Smooth muscle cell of the brain vasculature (primary cell): ENCODE results near the gene LAMA3.

Experiments used
- DNase-seq: peaks from one replicate; pipeline ENCODE4 v3.0.0-alpha.2; 2012; ENCODE audit warnings: low read depth, low spot score

Gene LAMA3

DNA sequence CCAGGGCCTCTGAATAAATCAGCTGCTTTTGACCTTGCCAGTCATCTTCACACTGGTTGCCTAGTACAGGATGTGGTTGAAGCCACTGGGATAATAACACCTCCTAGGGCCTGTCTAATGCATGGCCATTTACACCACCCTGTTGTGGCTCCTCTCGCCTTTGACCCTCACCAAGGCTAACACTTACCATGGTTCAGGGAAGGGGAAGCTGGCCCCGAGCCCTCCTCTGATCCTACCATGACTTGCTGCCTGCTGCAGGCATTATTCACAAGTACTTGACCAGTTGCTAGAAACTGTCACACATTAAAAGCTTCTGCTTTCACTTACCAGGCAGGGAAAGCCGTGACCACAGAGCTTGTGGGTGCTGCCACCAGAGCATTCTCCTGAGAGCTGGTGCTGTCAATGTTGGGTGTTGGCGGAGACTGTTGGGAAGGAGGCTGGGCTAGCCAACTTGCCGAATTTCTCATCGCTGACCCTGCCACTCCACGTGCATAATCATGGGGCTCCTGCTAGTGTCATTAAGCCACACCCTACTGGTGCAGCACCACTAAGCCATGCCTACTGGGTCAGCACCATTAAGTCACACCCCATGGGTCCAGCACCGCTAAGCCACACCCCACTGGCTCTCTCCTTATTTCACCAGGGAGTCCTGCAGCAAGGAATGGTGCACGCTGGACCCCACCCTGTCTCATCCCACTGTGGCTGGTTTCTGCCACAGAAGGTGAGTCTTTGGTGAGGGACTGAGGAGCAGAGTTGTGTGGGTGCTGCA is 278.3 kb downstream of the LAMA3 start:
- DNase-seq: no peak

DNA sequence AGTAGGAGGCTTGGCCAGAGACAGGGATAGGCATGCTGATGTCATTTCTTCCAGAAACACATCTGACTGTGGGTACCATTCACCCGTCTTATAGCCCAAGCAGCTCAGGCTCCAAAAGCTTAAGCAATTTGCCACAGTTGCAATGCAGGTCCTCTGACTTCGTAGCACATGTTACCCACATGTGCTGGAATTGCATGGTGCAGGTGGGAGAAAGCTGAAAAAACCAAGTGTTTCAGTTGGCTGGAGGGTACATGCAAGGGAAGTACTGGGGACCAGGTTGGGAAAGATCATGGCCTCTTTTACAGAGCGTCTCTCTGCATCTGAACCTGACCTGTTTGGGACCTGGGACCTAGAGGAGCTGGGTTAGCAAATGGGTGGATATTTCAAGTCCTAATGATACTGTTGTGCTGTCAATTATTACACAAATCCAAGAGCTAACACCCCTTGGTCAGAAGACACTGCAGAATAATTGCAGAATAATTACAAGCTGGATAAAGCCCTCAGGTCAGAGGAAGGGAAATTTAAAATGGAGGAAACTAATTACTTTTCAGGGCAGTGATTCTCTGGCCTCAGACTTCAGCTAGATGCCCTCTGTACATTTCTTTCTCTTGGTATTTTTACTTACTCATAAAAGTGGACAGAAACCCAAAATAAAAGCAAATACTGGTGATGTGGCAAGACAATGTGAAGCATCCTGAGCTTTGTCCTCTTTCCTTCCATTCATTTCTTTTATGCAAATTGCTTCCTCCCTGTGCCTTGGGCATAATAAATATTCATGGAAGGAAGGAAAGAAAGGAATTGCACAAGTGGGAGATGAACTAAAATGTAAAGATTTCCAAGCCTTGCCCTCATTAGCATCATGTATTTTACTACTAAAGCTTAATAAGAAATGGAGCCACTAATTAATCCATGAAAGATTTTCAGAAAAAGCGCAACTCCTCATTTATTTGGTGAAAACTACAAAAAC is 279.7 kb downstream of the LAMA3 start:
- no peak for DNase-seq

DNA sequence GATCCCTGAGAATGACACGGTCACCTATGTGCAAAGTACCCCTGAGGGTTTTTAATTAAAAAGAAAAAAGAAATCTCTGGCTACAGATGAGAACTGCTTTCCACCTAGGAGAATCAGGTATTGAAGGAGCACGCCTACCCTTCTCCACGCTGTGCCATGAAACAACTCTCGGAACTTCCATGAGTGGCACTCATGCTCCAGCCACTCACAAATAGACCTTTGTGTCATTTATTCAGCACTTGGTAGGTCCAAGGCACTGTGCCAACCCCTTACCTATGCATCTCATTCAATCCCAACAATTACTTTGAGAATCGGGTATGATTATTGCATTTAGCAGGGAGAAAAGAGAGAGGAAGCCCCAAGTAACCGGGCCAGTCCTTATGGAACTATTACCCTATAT is 280.4 kb downstream of the LAMA3 start:
- DNase-seq: no peak

DNA sequence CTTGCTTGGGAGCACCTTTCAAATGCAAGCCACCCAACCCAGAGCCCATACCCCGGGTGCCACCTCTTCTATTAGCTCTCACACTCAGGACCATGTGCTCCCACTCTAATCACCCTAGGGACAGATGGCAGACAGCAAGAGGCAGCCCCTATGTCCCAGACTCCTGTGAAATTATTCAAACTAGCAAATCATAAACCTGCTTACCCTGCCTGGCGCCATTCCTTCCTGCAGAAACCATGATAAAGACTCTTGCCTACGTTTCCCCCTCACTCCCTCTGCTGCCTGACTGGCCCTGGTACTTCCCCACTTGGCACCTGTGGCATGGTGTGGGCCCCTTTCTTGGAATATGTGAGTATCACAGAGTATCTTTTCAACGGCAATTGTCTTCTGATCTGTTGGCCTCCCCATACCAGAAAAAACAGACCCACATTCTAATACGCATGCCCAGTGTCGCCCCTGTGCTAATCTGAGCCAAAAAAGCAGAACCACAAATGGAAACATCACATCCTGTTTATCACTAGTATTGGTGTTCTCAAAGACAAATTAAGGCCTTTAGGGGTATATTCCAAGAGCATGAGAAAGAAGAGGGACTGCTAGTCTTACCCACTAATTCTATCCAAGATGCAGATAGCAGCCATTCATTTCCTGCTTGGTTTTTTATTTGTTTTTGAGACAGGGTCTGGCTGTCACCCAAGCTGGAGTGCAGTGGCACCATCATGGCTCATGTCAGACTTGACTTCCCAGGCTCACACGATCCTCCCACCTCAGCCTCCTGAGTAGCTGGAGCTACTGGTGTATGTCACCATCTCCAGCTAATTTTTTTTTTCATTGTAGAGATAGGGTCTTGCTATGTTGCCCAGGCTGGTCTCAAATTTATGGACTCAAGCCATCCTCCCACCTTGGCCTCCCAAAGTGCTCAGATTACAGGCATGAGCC is 281.2 kb downstream of the LAMA3 start:
- no peak for DNase-seq

DNA sequence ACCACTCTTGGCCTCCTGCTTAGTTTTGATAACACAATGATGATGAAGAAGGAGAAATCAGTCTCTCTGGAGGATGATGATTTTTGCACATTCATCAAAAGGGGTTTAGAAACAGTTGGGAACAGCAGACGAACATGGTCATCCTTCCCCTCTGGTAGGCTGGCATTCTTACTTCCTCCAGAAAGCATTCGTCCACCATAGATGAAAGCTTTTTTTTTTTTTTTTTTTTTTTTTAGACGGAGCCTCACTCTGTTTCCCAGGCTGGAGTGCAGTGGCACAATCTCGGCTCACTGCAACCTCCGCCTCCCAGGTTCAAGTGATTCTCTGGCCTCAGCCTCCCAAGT is 281.8 kb downstream of the LAMA3 start:
- no peak for DNase-seq

DNA sequence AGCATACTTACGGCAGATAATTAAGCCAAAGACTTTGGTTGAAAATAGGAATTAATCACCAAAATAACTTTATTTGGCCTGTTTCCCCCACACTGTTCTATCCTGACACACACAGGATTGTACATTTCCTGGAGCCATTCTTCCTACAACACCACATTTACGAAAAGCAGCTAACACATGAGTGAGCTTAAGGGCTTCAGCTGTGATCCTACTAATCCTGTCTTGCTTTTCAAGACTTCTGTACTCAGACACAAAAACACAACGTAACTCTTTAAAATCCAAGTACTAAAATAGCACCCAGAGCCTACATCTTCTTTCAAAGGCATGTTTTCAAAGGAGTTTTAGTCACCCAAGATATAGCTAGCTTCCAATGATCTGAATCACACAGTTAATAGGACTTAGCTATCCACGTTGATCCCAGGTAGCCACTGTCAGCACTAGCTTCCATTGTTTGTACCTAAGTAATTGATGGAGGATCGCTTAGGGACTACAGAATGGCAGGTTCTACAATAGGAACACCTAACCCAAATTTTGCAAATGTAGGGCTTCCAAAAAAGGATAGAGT is 282.5 kb downstream of the LAMA3 start:
- DNase-seq: no peak

DNA sequence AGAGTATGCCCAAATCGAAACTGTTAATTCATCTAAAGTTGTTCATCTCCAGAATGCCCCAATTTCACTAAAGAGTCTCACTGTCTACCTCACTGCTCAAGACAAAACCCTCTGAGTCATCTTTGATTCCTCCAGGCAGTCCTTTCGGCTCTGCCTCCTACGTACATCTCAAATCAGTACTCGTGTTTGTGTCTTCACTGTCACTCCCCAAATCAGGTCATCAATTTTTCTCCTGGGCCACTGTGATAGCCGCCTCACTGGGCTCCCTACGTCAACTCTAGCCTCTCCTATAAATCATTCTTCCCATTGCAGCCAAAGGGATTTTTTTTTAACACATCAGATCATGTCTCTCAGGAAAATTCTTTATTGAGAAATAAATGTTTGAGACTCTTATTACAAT is 283.2 kb downstream of the LAMA3 start:
- DNase-seq: no peak

DNA sequence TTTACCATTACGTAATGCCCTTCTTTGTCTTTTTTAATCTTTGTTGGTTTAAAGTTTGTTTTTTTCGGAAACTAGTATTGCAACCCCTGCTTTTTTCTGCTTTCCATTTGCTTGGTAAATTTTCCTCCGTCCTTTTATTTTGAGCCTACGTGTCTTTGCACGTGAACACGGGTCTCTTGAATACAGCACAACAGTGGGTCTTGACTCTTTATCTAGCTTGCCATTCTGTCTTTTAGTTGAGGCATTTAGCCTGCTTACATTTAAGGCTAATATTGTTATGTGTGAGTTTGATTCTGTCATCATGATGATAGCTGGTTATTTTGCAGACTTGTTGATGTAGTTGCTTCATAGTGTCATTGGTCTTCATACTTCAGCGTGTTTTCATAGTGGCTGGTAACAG is 287.9 kb downstream of the LAMA3 start:
- no peak for DNase-seq

DNA sequence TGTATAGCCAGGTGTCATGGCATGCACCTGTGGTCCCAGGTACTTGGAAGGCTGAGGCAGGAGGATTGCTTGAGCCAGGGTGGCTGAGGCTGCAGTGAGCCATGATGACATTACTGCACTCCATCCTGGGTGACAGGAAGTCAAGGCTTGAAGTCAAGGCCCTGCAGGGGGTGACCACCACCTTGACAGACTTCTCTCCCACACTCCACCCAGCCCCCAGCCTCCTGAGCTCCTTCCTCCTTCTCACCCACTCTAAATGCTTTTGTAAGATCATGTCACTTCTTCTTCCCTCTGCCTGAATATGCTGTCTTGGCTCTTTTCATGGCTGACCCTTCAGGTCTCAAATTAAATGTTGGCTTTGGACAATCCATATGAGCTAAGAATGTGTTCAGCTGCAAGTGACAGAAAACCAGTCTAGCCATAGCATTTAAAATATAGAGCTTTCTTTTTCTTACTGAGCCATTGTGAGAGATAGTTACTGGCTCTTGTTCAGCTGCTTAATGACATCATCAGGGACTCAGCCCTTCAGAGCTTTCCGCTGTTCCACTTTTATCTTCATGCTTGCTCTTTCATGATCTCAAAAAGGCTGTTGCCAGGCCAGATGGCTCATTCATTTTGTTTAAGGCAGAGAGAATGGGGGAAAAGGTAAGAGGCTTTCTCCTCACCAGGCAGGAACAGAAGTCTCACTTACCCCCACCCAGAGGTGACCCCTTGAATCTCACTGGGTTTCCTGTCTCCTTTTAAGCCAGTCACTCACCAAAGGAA is 288.6 kb downstream of the LAMA3 start:
- no peak for DNase-seq

DNA sequence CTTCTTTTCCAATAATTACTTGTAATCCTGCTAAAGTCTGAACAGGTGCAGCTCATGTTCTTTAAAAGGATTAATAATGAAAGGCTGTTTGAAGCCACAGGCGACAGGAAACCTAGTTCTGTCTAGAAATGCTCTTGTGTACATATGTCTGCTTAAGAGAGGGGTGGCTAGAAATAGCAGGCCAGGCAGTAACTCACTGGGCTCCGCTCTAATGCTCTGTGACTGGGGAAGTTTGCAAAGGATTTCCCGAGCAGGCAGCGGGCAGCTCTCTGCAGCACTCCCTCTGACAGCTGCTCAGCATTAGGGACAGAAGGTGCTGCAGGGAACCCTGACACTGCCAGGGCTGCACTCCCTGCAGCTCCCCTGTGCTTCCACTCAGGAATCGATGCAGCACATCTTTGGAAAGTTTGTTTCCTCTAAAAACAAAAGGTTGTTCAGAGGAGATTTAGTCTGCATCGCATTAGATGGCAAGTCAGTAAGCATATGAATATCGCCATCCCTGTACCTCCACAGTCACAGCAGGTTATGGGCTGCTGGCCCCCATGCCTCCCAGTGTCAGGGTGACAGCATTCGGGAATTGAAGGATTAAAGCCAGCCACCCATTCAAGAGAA is 292.2 kb downstream of the LAMA3 start:
- DNase-seq: no peak

DNA sequence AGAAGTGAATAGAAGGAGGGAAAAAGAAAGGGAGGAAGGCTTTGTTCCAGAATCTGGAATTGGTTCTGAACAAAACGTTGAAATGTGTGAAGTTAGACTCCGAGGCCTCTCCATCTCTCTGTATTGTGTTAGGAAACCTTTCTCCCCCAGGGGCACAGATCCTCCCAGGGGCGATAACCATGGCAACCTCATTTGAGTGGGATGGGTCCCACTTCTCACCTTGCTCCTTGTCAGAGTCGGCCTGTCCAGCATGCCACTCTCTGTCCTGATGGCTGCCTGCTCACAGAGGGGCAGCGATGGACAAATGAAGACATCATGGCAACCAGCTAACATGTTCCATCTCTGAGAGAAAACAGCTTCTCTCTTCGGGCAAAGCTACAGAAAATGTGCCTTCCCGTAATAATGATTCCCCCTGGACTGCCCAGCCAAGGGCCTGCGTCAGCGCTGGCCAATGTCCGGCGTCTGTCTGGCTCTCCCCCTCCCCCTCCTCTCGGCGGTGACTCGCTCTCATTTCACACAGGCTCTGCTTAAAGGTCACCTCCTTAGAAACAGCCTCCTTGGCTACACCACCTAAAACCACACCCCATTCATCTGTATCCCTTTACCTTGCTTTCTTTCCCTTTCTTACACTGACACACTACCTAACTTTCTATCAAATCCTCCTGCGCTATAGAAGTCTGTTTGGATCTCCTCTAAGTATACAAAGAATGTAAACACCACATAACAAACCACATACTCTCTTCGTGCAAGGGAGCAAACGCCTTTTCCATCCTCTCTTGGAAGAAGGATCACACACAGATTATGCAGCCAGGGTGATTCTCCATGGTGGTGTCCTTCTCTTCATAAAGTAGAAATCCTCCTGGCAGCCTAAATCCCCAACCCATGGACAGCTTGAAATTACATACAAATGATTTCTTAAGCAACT is 293.2 kb downstream of the LAMA3 start:
- peak; percentile 4 for DNase-seq

DNA sequence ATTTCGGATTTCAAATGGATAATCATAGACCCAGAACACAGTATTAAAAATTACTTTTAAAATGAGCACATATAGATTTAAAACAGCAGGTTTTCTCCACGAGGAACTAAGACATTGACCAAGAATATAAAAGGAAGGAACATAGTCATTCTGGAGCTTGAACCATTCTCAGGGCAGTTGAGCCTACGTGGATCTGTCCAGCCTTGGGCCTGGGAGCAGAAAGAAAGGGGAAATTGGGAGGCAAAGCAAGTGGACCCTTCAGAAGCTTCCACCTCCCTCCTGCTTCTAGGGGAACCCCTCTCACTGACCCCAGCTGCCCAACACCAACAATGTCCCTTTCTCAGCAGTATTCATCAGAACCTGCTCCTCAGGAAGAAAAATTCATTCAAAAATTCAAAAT is 293.9 kb downstream of the LAMA3 start:
- no peak for DNase-seq

DNA sequence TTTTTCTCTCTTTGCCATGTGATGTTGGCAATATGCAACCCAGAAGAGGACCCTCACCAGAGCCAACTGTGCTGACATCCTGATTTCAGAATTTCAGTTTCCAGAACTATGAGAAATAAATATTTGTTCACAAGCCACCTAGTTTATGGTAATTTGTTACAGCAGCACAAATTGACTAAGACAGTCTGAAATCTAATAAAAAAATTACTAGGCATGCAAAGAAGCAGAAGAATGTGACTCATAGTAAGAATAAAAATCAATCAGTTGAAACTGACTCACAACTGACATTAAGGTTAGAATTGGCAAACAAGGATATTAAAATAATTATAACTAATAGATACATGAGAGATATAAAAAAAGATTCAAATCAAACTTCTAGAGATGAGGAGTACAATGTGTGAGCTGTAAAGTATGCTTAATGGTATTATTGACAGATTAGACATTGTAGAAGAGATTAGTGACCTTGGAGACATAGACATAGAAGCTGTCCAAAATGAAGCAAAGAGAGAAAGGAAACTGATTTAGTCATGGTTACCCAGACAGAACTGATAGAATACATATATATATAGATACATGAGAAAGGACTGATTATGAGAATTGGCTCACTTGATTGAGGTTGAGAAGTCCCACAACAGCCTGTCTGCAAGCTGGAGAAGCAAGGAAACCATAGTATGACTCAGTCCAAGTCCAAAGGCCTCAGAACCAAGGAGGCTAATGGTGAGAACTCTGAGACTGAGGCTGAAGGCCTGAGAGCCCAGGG is 297.5 kb downstream of the LAMA3 start:
- no peak for DNase-seq

DNA sequence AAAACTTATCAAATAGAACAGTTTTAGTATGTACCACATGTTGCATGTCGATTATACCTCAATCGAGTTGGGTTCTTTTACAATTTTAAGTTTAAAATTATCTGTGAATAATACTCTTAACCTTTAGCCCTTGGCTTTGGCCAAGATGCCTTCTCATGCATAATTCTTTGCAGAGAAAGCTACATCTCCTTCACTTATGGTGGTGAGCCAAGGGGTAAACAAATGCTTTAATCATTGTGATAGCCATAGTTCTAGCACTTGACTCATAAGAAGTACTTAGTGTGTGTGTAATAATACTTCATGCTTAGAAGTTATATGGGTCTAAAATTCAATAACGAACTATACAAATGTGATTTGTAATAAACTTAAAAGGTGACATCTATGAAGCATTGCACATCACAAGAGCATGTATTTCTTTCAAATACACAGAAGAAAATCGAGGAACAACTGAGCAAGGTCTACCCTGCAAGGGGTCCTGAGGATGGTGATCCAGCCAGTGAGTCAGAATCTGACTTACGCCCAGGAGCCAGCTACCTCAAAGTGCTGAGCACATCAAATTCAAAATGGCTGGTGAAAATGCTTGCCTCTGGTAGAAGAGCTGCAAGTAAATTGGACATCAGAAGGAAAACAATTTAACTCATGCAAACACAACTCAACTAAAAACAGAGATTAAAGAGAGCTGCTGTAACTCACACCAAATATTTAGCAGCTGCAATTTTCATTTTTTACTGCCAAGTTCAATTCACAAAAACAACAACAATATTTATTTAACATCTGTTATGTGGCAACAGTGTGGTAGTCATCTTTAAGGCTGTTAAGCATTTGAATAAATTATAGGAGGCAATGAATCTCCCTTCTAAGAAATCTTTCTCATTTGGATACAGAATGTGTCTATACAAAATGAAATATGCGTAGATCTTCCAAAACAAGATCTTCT is 301.5 kb downstream of the LAMA3 start:
- DNase-seq: no peak

DNA sequence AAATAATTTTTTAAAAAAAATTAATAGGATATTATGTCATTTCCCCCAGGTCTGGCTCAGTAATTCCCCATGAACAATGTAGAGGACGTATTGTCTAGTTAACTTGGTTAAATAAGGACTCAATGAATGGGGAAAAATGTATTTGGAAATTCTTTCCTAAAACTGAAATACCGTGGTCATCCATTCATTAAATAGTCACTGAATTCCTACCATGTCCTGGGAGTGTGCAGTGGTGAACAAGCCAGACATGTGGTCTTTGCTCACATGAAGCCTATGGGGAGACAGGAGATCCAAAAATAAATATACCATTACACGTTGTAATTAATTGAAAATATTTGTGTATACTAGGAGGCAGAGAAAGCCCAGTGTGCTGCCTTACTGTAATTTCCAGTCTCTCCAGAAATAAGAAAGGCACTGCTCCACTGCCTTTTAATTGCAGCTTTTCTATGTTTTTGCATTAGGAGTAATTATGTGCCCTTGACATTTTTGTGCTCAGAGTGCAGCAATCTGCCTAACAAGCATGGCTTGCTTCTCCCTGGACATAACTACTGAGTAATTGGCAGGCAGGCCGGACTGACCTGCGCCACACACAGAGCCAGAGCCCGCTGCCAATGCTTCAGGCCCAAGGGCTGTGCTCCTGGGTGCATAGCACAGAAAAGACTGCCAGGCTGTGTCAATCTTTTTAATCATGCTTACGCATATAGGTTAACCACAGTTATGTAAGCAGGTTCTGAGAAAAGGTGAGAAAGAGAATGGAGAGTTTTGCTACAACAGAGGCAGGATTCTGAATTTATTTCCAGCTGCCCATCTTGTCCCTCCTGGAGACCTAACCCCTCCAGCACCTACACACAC is 303.1 kb downstream of the LAMA3 start:
- DNase-seq: no peak

DNA sequence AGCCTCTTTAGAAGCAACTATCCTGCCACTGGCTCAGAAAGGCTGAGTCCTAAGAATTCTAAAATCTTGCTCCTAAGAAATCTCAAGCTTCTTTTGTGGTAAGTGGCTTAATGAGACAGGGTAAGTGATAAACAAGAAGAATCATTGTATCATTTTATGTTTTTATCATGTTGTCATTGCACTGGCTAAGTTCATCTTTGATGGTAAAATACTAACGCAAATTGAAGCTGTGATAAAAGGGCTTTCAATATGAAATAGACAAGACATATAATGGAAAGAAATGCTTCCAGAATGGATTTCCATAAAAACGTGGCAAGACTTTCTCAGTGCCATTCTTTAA is 303.7 kb downstream of the LAMA3 start:
- no peak for DNase-seq
